ENCODE results near the gene BRIP1.

- no peak for TF ChIP-seq CTCF (IDR thresholded peaks at IDR 0.05)
- TF ChIP-seq POLR2A (IDR thresholded peaks at IDR 0.05): no peak
Measured at GRCh38 chr17:61701334-61701733, 162.0 kb downstream of the BRIP1 start.

All from lower leg skin (tissue), 3 donors.